Stimulated activated CD8-positive, alpha-beta memory T cell treated with anti-CD3 and anti-CD28 coated beads, Interleukin-15, amount 100 ng/mL, for 4 hours (primary cell): ENCODE measurements around the gene PIP5K1A.
A peak's percentile ranks its signal among the peaks of the same experiment; 100 is the strongest.
"Not testable (repeated sequence)": the region's sequence is repeated elsewhere in the genome, so short reads cannot be mapped to it uniquely, and the experiment has no call there.

ENCODE experiments used
- DNase-seq, 2 donors: peaks; one replicate each; pipeline ENCODE4 v3.0.0-alpha.2; 2020; ENCODE audit warnings: low read depth in 2 of 2

The PIP5K1A gene

DNA sequence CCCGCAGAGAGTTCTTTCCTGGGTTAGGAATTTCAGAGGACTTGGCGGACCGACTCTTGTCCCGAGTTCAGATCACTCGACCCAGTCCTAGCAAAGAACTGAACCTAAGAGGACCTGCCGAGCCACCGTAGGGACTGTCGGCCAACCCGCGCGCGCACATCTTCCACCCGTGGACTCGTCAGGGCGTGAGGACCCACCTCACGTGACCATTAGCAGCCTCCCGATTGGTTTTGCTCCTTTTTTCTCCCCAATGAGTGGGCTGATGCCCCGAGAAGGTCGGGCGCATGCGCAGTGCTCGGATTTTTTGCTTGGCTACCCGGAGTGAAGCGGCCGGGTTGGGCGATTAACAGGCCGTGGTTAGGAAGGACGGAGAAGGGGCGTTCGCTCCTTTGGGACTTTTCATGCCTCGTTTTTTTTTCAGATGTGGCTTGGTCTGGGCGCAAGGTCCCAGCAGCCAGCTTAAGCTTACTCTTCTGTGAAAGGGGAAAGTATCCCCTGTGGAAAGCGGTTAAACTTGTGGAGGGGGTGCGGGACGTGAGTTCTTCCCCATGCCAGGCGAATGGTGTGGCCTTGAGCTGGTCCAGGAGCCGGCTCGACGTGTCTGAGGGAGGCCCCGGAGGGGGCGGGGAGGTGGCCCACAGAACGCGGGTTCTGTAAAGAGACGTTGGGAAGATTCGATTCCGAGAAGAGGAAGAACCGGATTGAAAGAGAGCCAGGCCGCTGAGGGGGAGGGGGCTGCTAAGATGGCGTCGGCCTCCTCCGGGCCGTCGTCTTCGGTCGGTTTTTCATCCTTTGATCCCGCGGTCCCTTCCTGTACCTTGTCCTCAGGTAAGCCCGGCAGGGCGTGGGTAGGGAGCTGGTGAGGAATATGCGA is at the start of gene PIP5K1A:
Gene PIP5K1A, plus strand, starts transcription at position 299 of the 874 bp plus-strand sequence. Its CDS starts 445 bp downstream, at position 744.
- DNase-seq, result peak; percentile 95 to 97

DNA sequence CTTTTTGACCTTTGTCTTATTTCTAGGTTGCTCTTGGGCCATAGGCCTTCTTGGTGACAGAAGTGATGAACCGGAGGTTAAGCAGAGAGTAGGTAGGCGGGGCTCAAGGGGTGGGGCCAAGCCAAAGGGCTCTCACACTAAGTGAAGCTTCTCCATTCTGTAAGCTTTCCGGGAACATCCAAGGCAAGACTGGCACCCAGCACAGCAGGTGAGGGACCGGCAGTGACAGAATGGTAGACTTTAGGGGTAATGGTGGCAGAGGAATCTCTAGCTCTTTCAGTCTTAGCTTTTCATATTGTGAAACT is 41.9 kb upstream of the PIP5K1A start, which contains the start of gene TNFAIP8L2:
Gene TNFAIP8L2, plus strand, starts transcription at position 135 of the 305 bp plus-strand sequence. CDS start 2,049 bp downstream, outside the sequence.
- DNase-seq, result peak in 1 of 2 donors; percentile 58

- peak in 1 of 2 donors; percentile 34 for DNase-seq
Observed at GRCh38 chr1:151157067-151157531, 41.3 kb upstream of the PIP5K1A start.

- DNase-seq, result no peak
Observed at GRCh38 chr1:151158326-151158725, 40.0 kb upstream of the PIP5K1A start.

- no peak for DNase-seq
Observed at GRCh38 chr1:151158751-151159251, 39.6 kb upstream of the PIP5K1A start.

DNA sequence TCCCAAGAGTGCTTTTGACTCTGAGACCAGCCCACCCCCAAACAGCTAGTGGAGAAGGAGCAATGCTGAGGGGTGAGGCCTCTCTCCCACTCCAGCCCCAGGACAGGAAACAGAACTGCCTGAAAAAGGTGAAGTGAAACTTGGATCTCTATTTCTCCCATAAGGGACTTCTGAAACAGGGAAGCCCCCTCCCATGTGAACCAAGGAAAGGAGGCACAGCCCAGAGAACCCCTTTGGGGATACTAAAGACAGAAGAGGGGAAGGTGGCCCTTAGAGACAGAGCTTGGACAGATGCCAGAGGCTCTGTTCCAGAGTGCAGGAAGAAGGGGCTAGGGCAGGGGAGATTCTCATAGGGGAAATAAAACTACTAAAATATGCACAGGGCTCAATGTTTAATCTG is 39.0 kb upstream of the PIP5K1A start:
- DNase-seq, result no peak

- no peak for DNase-seq
Observed at GRCh38 chr1:151164732-151165280, 33.5 kb upstream of the PIP5K1A start.

- no peak for DNase-seq
Observed at GRCh38 chr1:151165281-151165737, 33.0 kb upstream of the PIP5K1A start.

GRCh38 chr1:151165738-151166504 is 32.4 kb upstream of the PIP5K1A start, which contains the start of the genes LYSMD1 and SCNM1:
Gene LYSMD1, minus strand, starts transcription at chr1:151165902. Its CDS starts 644 bp downstream, at chr1:151165258.
Gene SCNM1, plus strand, starts transcription at chr1:151166144. Its CDS starts 9 bp downstream, at chr1:151166153.
- DNase-seq, result peak; percentile 86 to 93

GRCh38 chr1:151166505-151166956 is 31.8 kb upstream of the PIP5K1A start:
- DNase-seq, result no peak

- no peak for DNase-seq
Observed at GRCh38 chr1:151167116-151167515, 31.2 kb upstream of the PIP5K1A start.

DNA sequence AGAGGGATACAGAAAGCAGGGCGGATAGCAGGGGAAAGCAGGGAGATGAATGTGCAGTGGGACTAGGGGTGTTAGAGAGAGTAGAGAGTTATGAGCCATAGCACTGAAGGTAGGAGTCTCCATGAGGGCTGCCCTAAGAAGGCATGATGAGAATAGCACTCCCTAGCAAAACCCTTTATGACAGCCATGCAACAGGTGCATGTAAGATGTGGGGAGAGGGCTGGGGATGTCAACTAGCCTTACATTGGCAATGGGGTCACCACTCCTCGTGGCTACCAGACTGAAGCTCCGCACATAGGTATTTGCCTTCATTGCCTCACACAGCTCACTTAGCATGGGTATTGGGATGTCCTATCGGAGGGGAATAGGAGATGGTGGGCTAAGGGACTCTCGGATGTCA is 27.2 kb upstream of the PIP5K1A start:
- DNase-seq, result no peak

DNA sequence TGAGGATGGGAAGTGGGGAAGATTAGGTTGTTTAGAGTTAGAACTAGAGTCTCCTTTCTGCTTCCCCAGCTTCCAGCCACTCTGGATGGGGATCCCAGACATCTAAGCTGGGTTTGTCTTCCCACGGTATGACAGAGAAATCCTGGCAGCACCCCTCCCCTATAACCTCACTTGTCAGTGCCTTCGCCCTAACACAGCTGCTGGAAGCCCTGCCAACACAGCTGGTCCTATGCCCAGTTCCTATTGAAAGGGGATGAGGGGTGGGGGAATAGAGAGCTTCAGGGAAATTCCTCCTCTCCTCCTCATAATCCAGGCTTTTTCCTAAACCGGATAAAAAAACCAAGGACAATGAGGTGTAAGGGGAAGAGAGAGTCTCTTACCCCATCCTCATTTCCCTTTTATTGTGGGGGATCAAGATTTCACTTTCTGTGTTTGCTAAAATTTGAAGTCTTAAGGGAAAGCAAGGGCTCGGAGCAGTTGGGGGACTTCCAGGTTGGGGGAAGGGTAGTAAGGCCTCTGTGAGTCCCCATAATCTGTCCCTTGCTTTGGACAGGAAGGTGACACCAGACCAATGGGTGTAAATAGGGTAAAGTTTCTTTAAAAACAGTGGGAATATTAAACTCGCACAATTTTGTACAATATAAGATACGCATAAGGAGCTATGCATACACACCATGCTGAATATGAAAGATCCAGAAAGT is 23.2 kb upstream of the PIP5K1A start:
- DNase-seq, result no peak

- DNase-seq, result no peak
Observed at GRCh38 chr1:151175863-151176262, 22.5 kb upstream of the PIP5K1A start, which contains the start of gene TMOD4. Gene TMOD4, minus strand, starts transcription at chr1:151175981. Its CDS starts 1,106 bp downstream, at chr1:151174875.

DNA sequence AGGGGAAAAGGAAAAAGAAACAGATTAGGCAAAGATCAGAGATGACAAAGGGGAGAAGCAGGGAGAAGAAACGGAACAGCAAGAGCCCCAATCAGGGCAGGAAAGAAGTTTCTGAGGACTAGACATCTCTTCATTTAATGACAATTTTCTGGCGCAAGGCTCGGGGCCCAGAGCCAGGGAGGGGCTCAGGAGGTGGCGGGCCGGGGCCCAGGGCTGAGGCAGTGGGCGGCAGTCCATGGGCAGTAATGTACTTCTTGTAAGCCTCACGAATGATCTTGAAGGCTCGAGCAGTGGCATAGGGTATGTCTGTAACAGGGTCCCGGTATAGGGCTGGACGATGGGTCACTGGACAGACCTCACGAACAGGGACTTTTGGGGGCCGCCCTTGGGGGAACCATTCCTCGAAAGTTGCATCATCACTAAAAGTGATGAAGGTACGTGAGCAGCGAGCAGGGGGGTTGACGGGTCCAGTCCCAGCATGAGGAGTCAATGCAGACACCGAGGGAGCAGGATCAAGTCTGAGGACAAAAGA is 21.8 kb upstream of the PIP5K1A start:
- DNase-seq, result no peak

DNA sequence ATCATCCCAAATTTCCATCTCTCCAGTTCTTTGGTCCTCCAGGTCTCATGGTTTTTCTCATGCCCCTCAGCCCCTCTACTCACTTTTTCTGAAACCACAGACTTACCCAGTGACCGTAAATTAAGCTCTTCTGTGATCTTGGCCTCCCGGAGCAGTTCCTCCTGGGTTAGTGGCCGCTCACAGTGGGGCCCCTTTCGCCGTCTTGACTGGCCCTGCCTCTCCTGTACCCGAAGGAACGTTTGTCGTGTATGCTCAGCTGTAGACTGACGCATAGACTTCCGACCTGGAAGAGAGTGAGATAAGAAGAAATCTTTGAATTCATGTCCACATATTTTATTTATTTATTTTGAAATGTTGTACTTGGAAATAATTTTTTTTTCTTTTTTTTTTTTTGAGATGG is 14.1 kb upstream of the PIP5K1A start:
- no peak for DNase-seq

DNA sequence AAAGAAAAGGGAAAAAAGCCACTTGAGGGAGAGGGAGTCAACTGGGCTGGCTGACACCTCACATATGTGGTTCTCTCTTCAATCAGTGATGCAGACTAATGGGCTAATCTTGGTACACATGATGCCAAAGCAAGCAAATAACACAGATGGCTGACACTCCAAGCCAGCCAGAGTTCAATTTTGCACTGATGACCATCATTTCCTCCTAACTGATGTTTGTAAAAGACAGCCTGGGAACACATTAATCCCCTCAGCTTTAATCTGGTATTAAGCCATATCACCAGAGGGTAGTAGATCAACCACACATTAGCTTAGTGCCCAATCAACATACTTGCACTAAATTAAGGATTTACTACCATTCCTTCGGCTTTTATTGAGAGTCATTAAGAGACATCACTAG is 11.1 kb upstream of the PIP5K1A start:
- DNase-seq, result no peak

- not testable (repeated sequence) for DNase-seq
Observed at GRCh38 chr1:151188667-151189066, 9.7 kb upstream of the PIP5K1A start.

GRCh38 chr1:151189637-151190445 is 8.5 kb upstream of the PIP5K1A start, which contains the start of gene VPS72:
Gene VPS72, minus strand, starts transcription at chr1:151190197. Its CDS starts 76 bp downstream, at chr1:151190121.
- peak; percentile 69 to 76 for DNase-seq

DNA sequence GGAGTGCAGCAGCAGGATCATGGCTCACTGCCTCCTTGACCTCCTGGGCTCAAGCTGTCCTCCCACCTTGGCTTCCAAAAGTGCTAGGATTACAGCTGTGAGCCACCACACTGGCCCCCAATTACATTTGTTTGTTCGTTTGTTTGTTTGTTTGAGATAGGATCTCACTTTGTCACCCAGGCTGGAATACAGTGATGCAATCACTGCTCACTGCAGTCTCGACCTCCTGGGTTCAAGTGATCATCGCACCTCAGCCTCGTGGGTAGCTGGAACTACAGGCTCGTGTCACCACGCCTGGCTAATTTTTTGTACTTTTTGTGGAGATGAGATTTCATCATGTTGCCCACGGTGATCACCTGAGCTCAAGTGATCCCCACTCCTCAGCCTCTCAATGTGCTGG is 6.3 kb upstream of the PIP5K1A start:
- DNase-seq, result no peak
